LNCaP clone FGC (cell line): ENCODE measurements around the gene PARVA.

Experiments used
- DNase-seq: peaks from one replicate; pipeline ENCODE4 v3.0.0-alpha.2; 2011; ENCODE audit warnings: low read depth
- H3K4me3 ChIP-seq: 2 replicates; pipeline ENCODE4 v1.5.1; 2011; ENCODE audit warnings: mild to moderate bottlenecking, low read depth, low read length, control low read depth
- CTCF ChIP-seq: IDR thresholded peaks from 2 replicates; pipeline ENCODE4 v1.5.1; 2012; ENCODE audit warnings: mild to moderate bottlenecking; ENCODE audit not compliant: control insufficient read depth, insufficient read depth; ENCODE audit errors: extremely low read depth

PARVA gene

GRCh38 chr11:12539572-12539971 is 162.2 kb downstream of the PARVA start:
- no peak for DNase-seq
- TF ChIP-seq CTCF = no peak

GRCh38 chr11:12540075-12540680 is 162.8 kb downstream of the PARVA start:
- no peak overlapping the region for H3K4me3 ChIP-seq
- DNase-seq = no peak
- no peak for TF ChIP-seq CTCF

More at GRCh38 chr11:12539572-12539971, 162.2 kb downstream of the PARVA start:
- no peak overlapping the region for H3K4me3 ChIP-seq

GRCh38 chr11:12540913-12541582 is 163.7 kb downstream of the PARVA start:
- no peak for TF ChIP-seq CTCF
- no peak overlapping the region for H3K4me3 ChIP-seq
- DNase-seq = no peak

GRCh38 chr11:12541583-12542151 is 164.3 kb downstream of the PARVA start:
- no peak overlapping the region for H3K4me3 ChIP-seq
- DNase-seq = no peak
- no peak for TF ChIP-seq CTCF

- no peak overlapping the region for H3K4me3 ChIP-seq
- no peak for DNase-seq
- TF ChIP-seq CTCF = no peak
These were observed 165.0 kb downstream of the PARVA start for GRCh38 chr11:12542186-12542935.

- TF ChIP-seq CTCF = no peak
- H3K4me3 ChIP-seq = no peak overlapping the region
- DNase-seq = peak; percentile 48
These were observed 166.4 kb downstream of the PARVA start for GRCh38 chr11:12543596-12544415.
